Common myeloid progenitor, CD34-positive (primary cell): ENCODE measurements around the gene S100A8.

ENCODE experiments used
- CTCF ChIA-PET: fragments of 350-600 bp; sonication (Branson Sonifier 250); formaldehyde crosslinking; loops from one replicate; lab custom pipeline; 2021; ENCODE audit warnings: antibody characterized with exemption; lab: Charles Lee
- POLR2A ChIA-PET: fragments of 350-600 bp; sonication (Branson Sonifier 250); formaldehyde crosslinking; loops from one replicate; lab custom pipeline; 2021; ENCODE audit warnings: antibody characterized with exemption; lab: Charles Lee
- DNase-seq, 3 donors: peaks; one replicate each; pipeline versions ENCODE4 v3.0.0 to v3.0.0-alpha.2; 2013
- H3K27ac ChIP-seq, 2 experiments: 1 replicate in 1 of 2; 2 replicates in 1 of 2; pipeline ENCODE4 v1.7.0; 2013; ENCODE audit warnings: inconsistent platforms in 2 of 2, low read length in 2 of 2, mild to moderate bottlenecking in 2 of 2, low read depth in 1 of 2, moderate library complexity in 1 of 2; ENCODE audit not compliant: severe bottlenecking in 2 of 2, insufficient read depth in 1 of 2, poor library complexity in 1 of 2
- H3K27me3 ChIP-seq, 5 experiments: replicated peaks in 2 of 5; 1 replicate in 3 of 5; 2 replicates in 2 of 5; pipeline versions ENCODE4 v1.6.1 to v1.7.0; 2013; ENCODE audit warnings: low read length in 4 of 5, mild to moderate bottlenecking in 2 of 5, moderate library complexity in 2 of 5, inconsistent platforms in 1 of 5; ENCODE audit not compliant: insufficient read depth in 5 of 5, control insufficient read depth in 4 of 5
- H3K36me3 ChIP-seq, 4 experiments: 1 replicate in 2 of 4; 2 replicates in 2 of 4; pipeline versions ENCODE4 v1.6.1 to v1.7.0; 2013; ENCODE audit warnings: low read length in 3 of 4, control low read depth in 1 of 4, mild to moderate bottlenecking in 1 of 4; ENCODE audit not compliant: control insufficient read depth in 4 of 4, insufficient read depth in 4 of 4
- H3K4me1 ChIP-seq, 4 experiments: 1 replicate in 3 of 4; 2 replicates in 1 of 4; pipeline versions ENCODE4 v1.6.1 to v1.7.1; 2013; ENCODE audit warnings: low read length in 3 of 4, mild to moderate bottlenecking in 3 of 4, control low read depth in 1 of 4, inconsistent platforms in 1 of 4, moderate library complexity in 1 of 4; ENCODE audit not compliant: control insufficient read depth in 4 of 4, insufficient read depth in 4 of 4; ENCODE audit errors: control extremely low read depth in 1 of 4
- H3K4me3 ChIP-seq, 7 experiments: 1 replicate in 4 of 7; 2 replicates in 3 of 7; pipeline versions ENCODE4 v1.5.1 to v1.7.0; 2013; ENCODE audit warnings: mild to moderate bottlenecking in 7 of 7, low read length in 6 of 7, moderate library complexity in 6 of 7, inconsistent platforms in 2 of 7, low read depth in 2 of 7, control low read depth in 1 of 7; ENCODE audit not compliant: insufficient read depth in 4 of 7, control insufficient read depth in 1 of 7; ENCODE audit errors: extremely low read depth in 1 of 7
- H3K9me3 ChIP-seq, 5 experiments: 1 replicate in 4 of 5; 2 replicates in 1 of 5; pipeline versions ENCODE4 v1.6.1 to v1.7.1; 2013; ENCODE audit warnings: low read length in 4 of 5, mild to moderate bottlenecking in 2 of 5, inconsistent platforms in 1 of 5, low read depth in 1 of 5, moderate library complexity in 1 of 5; ENCODE audit not compliant: control insufficient read depth in 4 of 5, insufficient read depth in 2 of 5; ENCODE audit errors: control extremely low read depth in 1 of 5
- WGBS: methylation state at CpG from one replicate; pipeline ENCODE4 v1.1.5; 2013; ENCODE audit not compliant: insufficient coverage; 5-methylcytosine and 5-hydroxymethylcytosine counted together

Gene S100A8

GRCh38 chr1:153374071-153374470 is 16.8 kb downstream of the S100A8 start:
- Histone ChIP-seq H3K27me3 (peaks cover 0 to 2% (median 0%) of the 10 kb centered on the region in 5 experiments), H3K9me3 (no peaks in the 10 kb centered on the region), H3K27ac (no peak overlapping the region), H3K4me1 (peaks cover 0 to 4% (median 0%) of the 10 kb centered on the region in 4 experiments), H3K36me3 (no peaks in the 10 kb centered on the region), H3K4me3 (no peak overlapping the region)
- no CpG with 5 or more reads among the region's 2 CpGs for WGBS
- ChIA-PET POLR2A (no interaction called here), CTCF (interaction anchor here (1.0 to 2.5 kb wide), 2 partner anchors 22 to 28 kb away, joined by 3 to 9 read pairs; no protein-coding TSS in a partner anchor)
- DNase-seq: no peak

GRCh38 chr1:153372571-153372970 is 18.3 kb downstream of the S100A8 start:
- no peaks in the 10 kb centered on the region for H3K36me3 ChIP-seq
- POLR2A ChIA-PET: no interaction called here
- DNase-seq: no peak
- peaks cover 0 to 15% (median 2%) of the 10 kb centered on the region in 4 experiments for H3K4me1 ChIP-seq
- H3K9me3 ChIP-seq: no peaks in the 10 kb centered on the region
- 100% methylated on average over 1 of the region's 2 CpGs for WGBS
- no peak overlapping the region for H3K27ac ChIP-seq
- CTCF ChIA-PET: interaction anchor here (2.5 kb wide), 1 partner anchor 20 kb away, joined by 9 read pairs; no protein-coding TSS in a partner anchor
- H3K4me3 ChIP-seq: no peak overlapping the region
- H3K27me3 ChIP-seq: no peaks in the 10 kb centered on the region

- no peak overlapping the region for H3K27ac ChIP-seq
- H3K4me3 ChIP-seq: no peak overlapping the region
These were observed 19.6 kb downstream of the S100A8 start for GRCh38 chr1:153371231-153371630.

GRCh38 chr1:153370146-153370545 is 20.7 kb downstream of the S100A8 start:
- Histone ChIP-seq H3K27ac (no peak overlapping the region), H3K4me1 (peaks cover 0 to 11% (median 2%) of the 10 kb centered on the region in 4 experiments), H3K9me3 (no peaks in the 10 kb centered on the region), H3K36me3 (no peaks in the 10 kb centered on the region), H3K4me3 (no peak overlapping the region), H3K27me3 (no peaks in the 10 kb centered on the region)
- POLR2A ChIA-PET: no interaction called here
- WGBS: 100% methylated on average over 2 of the region's 3 CpGs
- CTCF ChIA-PET: interaction anchor here (1.0 kb wide), 1 partner anchor 14 kb away, joined by 4 read pairs; no protein-coding TSS in a partner anchor
- DNase-seq: no peak

More at GRCh38 chr1:153371231-153371630, 19.6 kb downstream of the S100A8 start:
- H3K27me3 ChIP-seq: no peaks in the 10 kb centered on the region
- CTCF ChIA-PET: no interaction called here
- DNase-seq: no peak
- peaks cover 0 to 15% (median 2%) of the 10 kb centered on the region in 4 experiments for H3K4me1 ChIP-seq
- no peaks in the 10 kb centered on the region for H3K36me3 ChIP-seq
- POLR2A ChIA-PET: no interaction called here
- no peaks in the 10 kb centered on the region for H3K9me3 ChIP-seq
- no CpG with 5 or more reads among the region's 1 CpG for WGBS

GRCh38 chr1:153368495-153368894 is 22.4 kb downstream of the S100A8 start:
- WGBS: no CpG with 5 or more reads among the region's 2 CpGs
- CTCF ChIA-PET: interaction anchor here (6.0 kb wide), 1 partner anchor 16 kb away, joined by 27 read pairs; no protein-coding TSS in a partner anchor

GRCh38 chr1:153367090-153367489 is 23.8 kb downstream of the S100A8 start:
- Histone ChIP-seq H3K9me3 (no peaks in the 10 kb centered on the region), H3K36me3 (no peaks in the 10 kb centered on the region), H3K27ac (no peak overlapping the region), H3K4me1 (peaks cover 0 to 10% (median 2%) of the 10 kb centered on the region in 4 experiments), H3K27me3 (no peaks in the 10 kb centered on the region), H3K4me3 (no peak overlapping the region)
- POLR2A ChIA-PET: no interaction called here
- WGBS: no CpG with 5 or more reads among the region's 2 CpGs
- no peak for DNase-seq
- CTCF ChIA-PET: interaction anchor here (6.0 kb wide), 1 partner anchor 14 kb away, joined by 27 read pairs; no protein-coding TSS in a partner anchor

More at GRCh38 chr1:153368495-153368894, 22.4 kb downstream of the S100A8 start:
- POLR2A ChIA-PET: no interaction called here
- Histone ChIP-seq H3K4me1 (peaks cover 0 to 10% (median 2%) of the 10 kb centered on the region in 4 experiments), H3K9me3 (no peaks in the 10 kb centered on the region), H3K36me3 (no peaks in the 10 kb centered on the region), H3K27ac (no peak overlapping the region), H3K27me3 (no peaks in the 10 kb centered on the region), H3K4me3 (no peak overlapping the region)
- no peak for DNase-seq

- Histone ChIP-seq H3K4me3 (no peak overlapping the region), H3K27ac (no peak overlapping the region), H3K9me3 (no peaks in the 10 kb centered on the region), H3K27me3 (no peaks in the 10 kb centered on the region), H3K4me1 (peaks cover 0 to 10% (median 2%) of the 10 kb centered on the region in 4 experiments), H3K36me3 (no peaks in the 10 kb centered on the region)
- CTCF ChIA-PET: interaction anchor here (0.6 to 6.0 kb wide), 2 partner anchors 13 to 87 kb away, joined by 4 to 27 read pairs; no protein-coding TSS in a partner anchor
- no peak for DNase-seq
- POLR2A ChIA-PET: no interaction called here
- 95% methylated on average over 5 of the region's 6 CpGs for WGBS
These were observed 24.6 kb downstream of the S100A8 start for GRCh38 chr1:153366261-153366660.
